Mucosa of stomach (tissue), 1 donor: ENCODE data around the gene GRK2.

Experiments
- H3K27me3 ChIP-seq: one replicate; pipeline ENCODE4 v1.7.0; 2013; ENCODE audit warnings: mild to moderate bottlenecking, low read length; ENCODE audit not compliant: control insufficient read depth, insufficient read depth
- H3K36me3 ChIP-seq: one replicate; pipeline ENCODE4 v1.7.0; 2013; ENCODE audit warnings: low read length; ENCODE audit not compliant: control insufficient read depth, insufficient read depth
- H3K4me1 ChIP-seq: one replicate; pipeline ENCODE4 v1.7.0; 2013; ENCODE audit warnings: mild to moderate bottlenecking, low read length; ENCODE audit not compliant: control insufficient read depth, insufficient read depth
- H3K4me3 ChIP-seq: one replicate; pipeline ENCODE4 v1.7.0; 2013; ENCODE audit warnings: low read length
- H3K9ac ChIP-seq: one replicate; pipeline ENCODE4 v1.7.0; 2013; ENCODE audit warnings: mild to moderate bottlenecking, low read length, moderate library complexity
- H3K9me3 ChIP-seq: one replicate; pipeline ENCODE4 v1.7.0; 2013; ENCODE audit warnings: mild to moderate bottlenecking, low read length, moderate library complexity; ENCODE audit not compliant: control insufficient read depth
- donor health status: Pancreatic carcinoma.

The GRK2 gene

GRCh38 chr11:67243051-67243450, 23.2 kb upstream of the GRK2 start:
- H3K4me3 ChIP-seq = no peak overlapping the region
- H3K9ac ChIP-seq = no peak overlapping the region
- peaks cover 34% of the 10 kb centered on the region for H3K4me1 ChIP-seq
- H3K27me3 ChIP-seq = no peaks in the 10 kb centered on the region
- H3K36me3 ChIP-seq = peaks cover 12% of the 10 kb centered on the region
- no peaks in the 10 kb centered on the region for H3K9me3 ChIP-seq

- Histone ChIP-seq H3K27me3 (no peaks in the 10 kb centered on the region), H3K9ac (no peak overlapping the region), H3K4me3 (no peak overlapping the region), H3K4me1 (peaks cover 21% of the 10 kb centered on the region), H3K9me3 (no peaks in the 10 kb centered on the region), H3K36me3 (peaks cover 12% of the 10 kb centered on the region)
Observed at GRCh38 chr11:67245046-67245445, 21.2 kb upstream of the GRK2 start.

- H3K27me3 ChIP-seq = no peaks in the 10 kb centered on the region
- H3K4me1 ChIP-seq = peaks cover 8% of the 10 kb centered on the region
- H3K9me3 ChIP-seq = no peaks in the 10 kb centered on the region
- peaks cover 29% of the 10 kb centered on the region for H3K36me3 ChIP-seq
- H3K9ac ChIP-seq = no peak overlapping the region
- H3K4me3 ChIP-seq = no peak overlapping the region
Observed at GRCh38 chr11:67247946-67248550, 18.2 kb upstream of the GRK2 start.

GRCh38 chr11:67248653-67249052, 17.6 kb upstream of the GRK2 start:
- H3K9me3 ChIP-seq = no peaks in the 10 kb centered on the region
- H3K4me1 ChIP-seq = peaks cover 13% of the 10 kb centered on the region
- no peak overlapping the region for H3K9ac ChIP-seq
- peaks cover 35% of the 10 kb centered on the region for H3K36me3 ChIP-seq
- H3K27me3 ChIP-seq = no peaks in the 10 kb centered on the region
- no peak overlapping the region for H3K4me3 ChIP-seq

GRCh38 chr11:67250059-67251043, 15.9 kb upstream of the GRK2 start:
- H3K27me3 ChIP-seq = no peaks in the 10 kb centered on the region
- no peaks in the 10 kb centered on the region for H3K9me3 ChIP-seq
- peaks cover 28% of the 10 kb centered on the region for H3K4me1 ChIP-seq
- H3K4me3 ChIP-seq = no peak overlapping the region
- no peak overlapping the region for H3K9ac ChIP-seq
- peaks cover 45% of the 10 kb centered on the region for H3K36me3 ChIP-seq

- Histone ChIP-seq H3K36me3 (peaks cover 42% of the 10 kb centered on the region), H3K9me3 (no peaks in the 10 kb centered on the region), H3K4me1 (peaks cover 28% of the 10 kb centered on the region), H3K4me3 (no peak overlapping the region), H3K27me3 (no peaks in the 10 kb centered on the region), H3K9ac (no peak overlapping the region)
Observed at GRCh38 chr11:67251841-67252240, 14.4 kb upstream of the GRK2 start.

GRCh38 chr11:67252831-67253239, 13.4 kb upstream of the GRK2 start:
- no peaks in the 10 kb centered on the region for H3K27me3 ChIP-seq
- H3K9me3 ChIP-seq = no peaks in the 10 kb centered on the region
- no peak overlapping the region for H3K4me3 ChIP-seq
- H3K36me3 ChIP-seq = peaks cover 42% of the 10 kb centered on the region
- peaks cover 28% of the 10 kb centered on the region for H3K4me1 ChIP-seq
- H3K9ac ChIP-seq = peak overlapping the region; percentile 5

- no peaks in the 10 kb centered on the region for H3K9me3 ChIP-seq
- H3K4me1 ChIP-seq = peaks cover 28% of the 10 kb centered on the region
- H3K36me3 ChIP-seq = peaks cover 42% of the 10 kb centered on the region
- H3K4me3 ChIP-seq = no peak overlapping the region
- no peak overlapping the region for H3K9ac ChIP-seq
- no peaks in the 10 kb centered on the region for H3K27me3 ChIP-seq
Observed at GRCh38 chr11:67253872-67254624, 12.2 kb upstream of the GRK2 start.

- H3K27me3 ChIP-seq = no peaks in the 10 kb centered on the region
- peaks cover 28% of the 10 kb centered on the region for H3K4me1 ChIP-seq
- H3K36me3 ChIP-seq = peaks cover 42% of the 10 kb centered on the region
- no peaks in the 10 kb centered on the region for H3K9me3 ChIP-seq
- no peak overlapping the region for H3K9ac ChIP-seq
- no peak overlapping the region for H3K4me3 ChIP-seq
Observed at GRCh38 chr11:67254798-67255197, 11.5 kb upstream of the GRK2 start.

GRCh38 chr11:67255353-67255752, 10.9 kb upstream of the GRK2 start:
- H3K9me3 ChIP-seq = no peaks in the 10 kb centered on the region
- H3K4me3 ChIP-seq = no peak overlapping the region
- H3K36me3 ChIP-seq = peaks cover 39% of the 10 kb centered on the region
- peaks cover 28% of the 10 kb centered on the region for H3K4me1 ChIP-seq
- no peak overlapping the region for H3K9ac ChIP-seq
- H3K27me3 ChIP-seq = no peaks in the 10 kb centered on the region

GRCh38 chr11:67255864-67256263, 10.4 kb upstream of the GRK2 start:
- Histone ChIP-seq H3K9ac (no peak overlapping the region), H3K4me1 (peaks cover 28% of the 10 kb centered on the region), H3K27me3 (no peaks in the 10 kb centered on the region), H3K36me3 (peaks cover 36% of the 10 kb centered on the region), H3K9me3 (no peaks in the 10 kb centered on the region), H3K4me3 (no peak overlapping the region)
